Fibroblast of pulmonary artery (primary cell): ENCODE results near the gene CLEC20A.

ENCODE experiments used
- DNase-seq: peaks from one replicate; pipeline ENCODE4 v3.0.0-alpha.2; 2010; ENCODE audit warnings: low read depth
- H3K4me3 ChIP-seq: replicated peaks from 2 replicates; pipeline ENCODE4 v1.5.1; 2011; ENCODE audit warnings: low read depth, mild to moderate bottlenecking, control low read depth, low read length, moderate library complexity
- CTCF ChIP-seq: IDR thresholded peaks from 2 replicates; pipeline ENCODE4 v1.5.1; 2011; ENCODE audit warnings: mild to moderate bottlenecking, control low read depth, low read length, inconsistent platforms; ENCODE audit errors: missing control alignments

CLEC20A gene

GRCh38 chr1:178529364-178530036 is 32.7 kb upstream of the CLEC20A start:
- DNase-seq, result no peak
- H3K4me3 ChIP-seq, result no peak overlapping the region
- TF ChIP-seq CTCF, result no peak

GRCh38 chr1:178528953-178529335 is 32.2 kb upstream of the CLEC20A start:
- no peak for DNase-seq
- H3K4me3 ChIP-seq, result no peak overlapping the region
- no peak for TF ChIP-seq CTCF

GRCh38 chr1:178528228-178528952 is 31.6 kb upstream of the CLEC20A start:
- TF ChIP-seq CTCF, result no peak
- H3K4me3 ChIP-seq, result no peak overlapping the region
- DNase-seq, result no peak

GRCh38 chr1:178527117-178527516 is 30.4 kb upstream of the CLEC20A start:
- TF ChIP-seq CTCF, result no peak
- no peak for DNase-seq
- no peak overlapping the region for H3K4me3 ChIP-seq

- no peak for DNase-seq
- TF ChIP-seq CTCF, result no peak
- no peak overlapping the region for H3K4me3 ChIP-seq
These were observed 24.5 kb upstream of the CLEC20A start for GRCh38 chr1:178521241-178521640.

GRCh38 chr1:178520803-178521202 is 24.0 kb upstream of the CLEC20A start:
- no peak overlapping the region for H3K4me3 ChIP-seq
- no peak for TF ChIP-seq CTCF
- no peak for DNase-seq
